D341Med (cell line): ENCODE data around the gene TNNI3.
"Not testable (repeated sequence)": the region's sequence is repeated elsewhere in the genome, so short reads cannot be mapped to it uniquely, and the experiment has no call there.

Experiments
- DNase-seq: peaks from one replicate; pipeline ENCODE4 v3.0.0; 2012; ENCODE audit warnings: low spot score

The TNNI3 gene

DNA sequence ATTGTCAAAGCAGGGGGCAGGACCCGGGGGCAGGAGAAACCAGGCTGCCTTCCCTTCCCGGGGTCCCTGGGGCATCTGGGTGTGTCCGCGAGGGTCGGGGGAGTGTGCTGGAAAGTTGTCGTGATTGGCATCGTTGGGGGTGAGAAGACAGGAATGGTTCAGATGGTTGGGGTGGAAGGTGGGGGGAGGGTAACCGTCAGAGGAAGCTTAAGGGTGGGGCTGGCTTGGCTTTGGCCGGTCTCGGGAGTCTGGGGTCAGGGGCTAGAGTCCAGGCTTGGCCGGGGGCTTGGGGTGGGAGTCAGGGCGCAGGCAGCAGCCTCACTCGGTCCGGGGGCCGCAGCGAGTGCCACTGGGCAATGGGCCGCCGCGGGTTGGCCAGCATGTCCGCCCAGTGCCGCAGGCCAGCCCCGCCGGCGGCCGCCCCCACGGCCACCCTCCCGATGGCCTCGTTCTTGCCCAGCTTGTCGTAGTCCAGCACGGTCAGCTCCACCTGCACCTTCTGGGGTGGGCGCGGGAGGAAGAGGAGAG, 15.7 kb upstream of the TNNI3 start:
- DNase-seq: no peak

DNA sequence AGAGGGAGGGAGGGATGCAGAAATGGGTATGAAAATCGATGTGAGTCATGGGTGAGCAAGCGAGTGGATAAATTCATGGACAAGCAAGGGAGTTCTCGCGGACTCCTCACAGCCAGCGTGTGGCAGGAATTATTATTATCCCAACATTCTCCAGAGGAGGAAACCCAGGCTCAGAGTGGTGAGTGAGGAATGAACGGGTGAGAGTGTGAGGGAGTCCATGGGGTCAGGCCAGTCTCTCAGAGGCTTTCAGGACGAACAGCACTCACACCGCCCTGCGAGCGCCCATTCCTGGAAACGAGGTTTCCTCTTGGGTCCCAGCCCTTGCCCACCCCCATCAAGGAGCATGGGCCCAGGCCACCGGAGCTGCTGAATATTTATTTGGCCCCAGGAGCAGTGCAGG, 15.2 kb upstream of the TNNI3 start:
- DNase-seq: no peak

DNA sequence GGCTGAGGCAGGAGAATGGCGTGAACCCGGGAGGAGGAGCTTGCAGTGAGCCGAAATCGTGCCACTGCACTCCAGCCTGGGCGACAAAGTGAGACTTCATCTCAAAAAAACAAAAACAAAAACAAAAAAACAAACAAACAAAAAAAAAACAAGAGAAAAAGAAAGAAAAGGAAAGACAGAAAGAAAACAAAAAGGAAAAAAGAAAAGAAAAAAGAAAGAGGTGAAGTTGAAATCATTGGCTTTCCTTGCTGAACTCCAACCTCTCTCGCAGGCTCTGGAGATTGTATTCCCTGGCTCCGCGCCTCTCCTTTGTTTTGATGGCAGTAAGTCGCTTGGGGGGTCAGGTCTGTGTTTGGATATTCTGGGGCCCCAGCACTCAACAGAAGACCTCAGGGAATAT, 14.8 kb upstream of the TNNI3 start:
- not testable (repeated sequence) for DNase-seq

DNA sequence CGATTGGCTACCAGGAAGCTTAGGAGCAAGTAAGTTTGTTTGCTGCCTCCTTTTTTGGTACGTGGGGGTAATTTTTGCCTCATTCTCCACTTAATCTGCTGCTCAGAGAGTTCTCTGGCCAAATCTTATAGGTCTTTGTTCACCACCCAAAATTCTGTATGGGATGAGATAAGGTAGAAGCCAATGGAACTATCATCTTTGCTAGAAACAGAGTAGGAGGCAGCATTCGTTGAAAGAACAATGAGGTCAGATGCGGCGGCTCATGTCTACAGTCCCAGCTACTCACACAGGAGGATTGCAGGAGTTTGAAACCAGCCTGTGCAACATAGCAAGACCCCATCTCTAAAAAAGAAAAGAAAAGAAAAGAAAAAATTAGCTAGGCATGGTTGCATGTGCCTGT, 13.9 kb upstream of the TNNI3 start:
- no peak for DNase-seq

DNA sequence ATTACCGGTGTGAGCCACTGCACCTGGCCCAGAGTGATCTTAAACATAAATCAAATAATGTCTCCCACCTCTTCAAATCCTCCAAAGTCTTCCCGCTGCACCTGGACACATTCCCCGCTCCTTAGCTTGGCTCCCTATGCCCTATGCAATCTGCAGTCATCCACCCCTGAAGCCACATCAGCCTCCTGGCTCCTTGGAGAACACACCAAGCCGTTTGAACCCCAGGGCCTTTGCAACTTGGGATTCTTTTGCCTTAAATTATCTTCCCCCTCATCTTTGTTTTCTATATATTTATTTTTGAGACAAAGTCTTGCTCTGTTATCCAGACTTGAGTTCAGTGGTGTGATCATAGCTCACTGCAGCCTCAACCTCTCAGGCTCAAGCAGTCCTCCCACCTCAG, 11.6 kb upstream of the TNNI3 start:
- DNase-seq: no peak

DNA sequence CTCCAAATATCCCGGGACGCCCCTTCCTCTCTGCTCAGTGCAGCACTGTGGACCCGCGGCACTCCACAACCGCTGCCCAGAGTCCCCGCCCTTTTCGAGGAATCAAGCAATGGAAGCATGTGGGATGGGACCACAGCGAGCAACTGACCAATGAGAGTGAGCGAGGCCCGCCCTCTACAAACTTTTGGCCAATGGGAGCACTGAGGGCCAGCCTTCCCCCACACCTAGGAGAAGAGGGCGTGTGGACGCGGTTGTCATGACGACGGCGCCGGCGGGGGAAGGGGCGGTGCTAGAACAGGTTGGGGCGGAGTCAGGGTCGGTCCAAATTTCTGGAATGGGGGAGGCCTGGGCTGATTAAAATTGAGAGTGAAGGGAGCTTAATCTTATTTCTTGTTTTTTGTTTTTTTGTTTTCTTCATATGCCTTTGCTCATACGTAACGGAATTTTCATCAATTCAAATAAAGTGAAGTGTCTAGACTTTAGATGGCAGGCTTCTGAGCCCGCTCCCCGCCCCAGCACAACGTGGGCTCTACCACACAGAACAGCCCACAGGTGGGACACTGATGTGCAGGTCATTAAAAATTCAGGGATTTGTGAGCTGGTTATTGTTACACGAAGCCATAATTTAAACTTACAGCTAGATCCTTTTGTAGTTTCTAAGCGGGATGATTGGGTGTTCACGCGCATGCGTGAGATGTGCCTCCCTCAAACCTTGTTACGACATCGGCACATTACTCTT, 9.2 kb upstream of the TNNI3 start, which contains the start of gene DNAAF3:
DNAAF3 (minus strand) TSS at position 84 of the 739 bp plus-strand sequence. CDS start 200 bp downstream, outside the sequence.
- peak; percentile 98 for DNase-seq

DNA sequence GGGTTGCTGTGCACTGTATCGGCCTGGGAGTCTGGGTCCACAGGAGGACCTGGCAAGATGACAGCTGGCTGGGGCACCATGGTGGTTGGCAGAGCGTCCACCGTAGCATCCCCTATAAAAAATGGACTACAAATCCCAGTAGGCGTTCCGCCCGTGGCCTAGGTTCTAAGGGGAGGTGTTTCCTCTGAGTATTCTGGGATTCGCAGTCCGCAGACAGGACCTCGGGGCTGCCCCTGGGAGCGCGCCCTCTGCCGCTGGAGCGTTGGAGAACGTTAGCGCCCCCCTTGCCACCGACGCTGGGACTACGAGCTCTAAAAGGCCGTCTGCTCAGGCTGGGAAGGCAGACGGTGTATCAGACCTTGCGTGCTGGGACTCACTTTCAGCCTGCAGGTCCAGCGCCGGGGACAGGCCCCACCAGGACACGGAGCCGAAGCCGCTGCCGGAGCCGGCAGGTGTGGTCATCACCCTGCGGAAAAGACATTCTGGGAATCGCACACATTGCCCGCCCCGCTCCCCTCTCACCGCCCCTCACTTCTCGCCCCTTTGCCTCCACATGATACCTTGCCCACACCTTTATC, 8.5 kb upstream of the TNNI3 start:
- DNase-seq: peak; percentile 83

DNA sequence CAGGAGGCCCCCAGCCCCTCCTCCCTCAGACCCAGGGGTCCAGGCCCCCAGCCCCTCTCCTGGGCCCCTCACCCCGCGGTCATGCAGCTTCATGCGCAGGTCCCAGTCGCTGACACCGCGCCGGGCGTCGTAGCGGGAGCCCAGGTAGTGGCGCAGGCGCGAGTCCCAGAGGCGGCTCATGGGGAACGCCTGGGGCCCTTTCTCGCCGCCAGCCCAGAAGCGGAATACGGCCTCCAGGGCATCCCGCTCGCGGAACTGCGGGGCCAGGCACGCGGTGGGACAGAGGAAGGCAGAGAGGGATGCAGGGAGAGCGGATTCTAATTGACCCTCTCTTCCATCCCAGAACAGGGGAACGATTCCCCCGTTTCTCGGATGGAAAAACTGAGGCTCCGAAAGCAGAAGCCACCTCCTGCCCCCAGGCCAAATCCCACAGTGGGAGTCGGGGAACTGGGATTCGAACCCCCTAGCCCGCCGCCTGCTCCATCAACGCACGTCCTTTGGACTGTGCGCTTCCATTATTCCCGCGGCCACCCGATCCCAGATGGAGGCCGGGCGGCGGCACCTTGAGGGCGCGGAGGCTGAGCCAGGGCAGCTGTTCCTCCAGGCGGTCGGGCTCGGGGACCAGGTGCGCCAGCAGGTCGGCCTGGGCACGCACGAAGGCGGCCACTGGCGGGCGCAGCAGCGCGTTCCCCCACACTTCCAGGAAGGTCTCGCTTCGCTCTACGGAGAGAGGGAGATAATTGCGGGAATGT, 4.2 kb upstream of the TNNI3 start:
- no peak for DNase-seq

DNA sequence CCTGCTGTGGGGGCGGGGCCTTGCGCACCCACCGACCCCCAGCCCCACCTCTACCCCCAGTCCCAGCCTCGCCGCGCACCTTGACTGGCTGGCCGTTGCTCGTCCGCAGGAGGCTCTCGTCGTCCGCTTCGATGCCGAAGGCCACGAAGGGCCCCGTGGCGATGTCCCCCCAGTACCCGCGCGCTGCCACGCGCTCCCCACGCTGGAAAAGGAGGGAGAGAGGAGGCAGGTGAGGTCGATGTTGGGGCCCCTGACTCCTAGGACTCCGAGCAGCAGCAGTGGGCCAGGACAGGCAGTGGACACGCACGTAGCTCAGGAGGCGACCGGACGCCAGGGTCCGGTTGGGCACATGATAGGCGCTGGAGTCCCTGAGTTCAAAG, 3.4 kb upstream of the TNNI3 start:
- no peak for DNase-seq

DNA sequence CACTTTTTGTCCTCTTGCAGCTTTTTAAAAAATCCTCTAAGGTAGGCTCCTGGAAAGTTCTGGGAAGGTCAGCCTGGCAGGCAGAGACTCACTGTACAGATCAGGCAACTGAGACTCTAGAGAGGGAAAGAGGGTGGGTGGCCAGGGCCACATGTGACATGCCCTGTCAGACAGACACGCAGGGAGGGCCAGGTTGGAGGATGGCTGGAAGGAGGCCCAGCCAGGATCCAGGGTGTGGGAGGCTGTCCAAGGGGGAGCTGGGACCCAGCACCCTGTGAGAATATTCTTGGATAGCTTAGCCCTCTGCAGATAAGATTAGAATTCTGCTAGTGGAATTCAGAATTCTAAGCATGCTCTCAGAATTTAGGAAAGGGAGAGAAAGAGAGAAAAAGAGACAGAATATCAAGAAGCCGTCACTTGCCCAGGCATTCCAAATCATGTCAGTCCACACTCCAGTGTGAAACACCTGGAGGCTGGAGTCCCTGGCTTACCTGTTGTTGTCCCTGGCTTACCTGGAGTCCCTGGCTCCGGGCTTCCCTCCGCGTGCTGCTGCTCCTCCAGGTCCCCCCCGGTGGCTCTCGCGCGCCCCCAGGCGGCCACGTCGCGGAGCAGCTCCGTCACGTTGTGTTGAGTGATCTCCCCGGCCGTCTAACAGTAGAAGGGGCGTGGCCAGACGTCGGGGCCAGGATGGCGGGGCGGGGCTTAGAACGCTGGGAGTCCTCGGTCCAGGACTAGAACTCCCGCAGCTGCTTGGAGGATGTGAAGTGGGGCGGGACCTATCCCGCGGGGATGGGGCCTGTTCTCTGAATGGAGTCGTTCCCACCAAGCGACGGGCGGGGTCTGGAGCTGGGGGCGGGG, 2.8 kb upstream of the TNNI3 start:
- peak; percentile 94 for DNase-seq

DNA sequence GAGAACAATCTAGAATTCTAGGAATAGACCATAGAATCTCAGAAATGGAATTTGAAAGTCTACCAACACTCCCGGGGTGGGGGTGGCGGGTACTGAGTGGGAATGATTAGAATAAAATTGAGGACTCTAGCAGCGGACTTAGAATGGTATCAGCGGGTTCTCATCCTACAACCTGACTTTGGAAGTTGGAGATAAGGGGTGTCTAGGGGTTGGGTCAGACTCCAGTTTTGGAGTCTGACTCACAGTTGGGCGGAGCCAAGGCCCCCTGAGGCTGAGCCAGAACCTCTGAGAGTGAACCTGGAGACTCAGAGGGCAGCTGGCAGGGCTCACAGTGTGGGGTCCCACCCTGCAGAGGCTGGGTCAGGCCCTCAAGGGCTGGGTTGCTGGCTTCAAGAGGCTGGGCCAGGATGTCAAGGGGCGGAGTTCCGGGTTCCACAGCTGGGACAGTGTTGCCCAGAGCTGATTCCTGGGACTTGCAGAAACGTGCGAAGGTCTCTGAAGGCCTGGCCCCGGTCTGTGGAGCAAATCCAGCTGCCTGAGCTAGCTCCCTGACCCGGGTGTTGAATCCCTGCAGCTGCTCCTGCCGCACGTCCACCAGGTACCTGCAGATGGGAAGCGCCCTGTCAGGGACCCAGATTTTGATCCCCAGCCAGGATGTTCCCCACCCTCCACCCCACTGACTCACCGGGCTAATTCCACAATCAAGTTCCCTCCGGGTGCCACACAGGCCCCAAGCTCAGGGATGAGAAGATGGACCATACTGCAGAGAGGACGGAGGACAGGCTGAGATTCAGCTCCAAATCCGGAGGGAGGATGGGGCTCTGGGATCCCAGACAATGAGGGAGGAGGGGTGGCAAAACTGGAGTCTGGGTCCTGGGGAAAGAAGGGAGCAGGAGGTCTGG, 1.6 kb upstream of the TNNI3 start:
- DNase-seq: no peak

DNA sequence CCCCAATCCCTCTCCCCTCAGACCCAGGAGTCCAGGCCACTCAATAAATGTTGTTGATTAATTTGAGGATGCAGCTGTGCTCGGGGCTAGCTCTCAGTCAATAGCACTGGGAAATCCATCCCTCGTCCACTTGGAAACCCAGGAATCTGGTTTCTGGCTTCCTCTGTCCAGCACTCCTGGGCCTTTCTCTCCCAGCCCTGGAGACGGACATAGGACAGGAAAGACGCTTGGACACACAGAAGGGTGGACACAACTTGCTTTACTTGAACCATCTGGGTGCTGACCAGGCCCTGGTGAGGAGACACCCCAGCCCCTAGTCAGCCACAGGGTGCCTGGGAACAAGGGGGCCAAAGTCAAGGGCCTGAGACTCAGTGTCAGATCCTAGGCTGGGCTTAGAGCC, 891 bp upstream of the TNNI3 start:
- no peak for DNase-seq

DNA sequence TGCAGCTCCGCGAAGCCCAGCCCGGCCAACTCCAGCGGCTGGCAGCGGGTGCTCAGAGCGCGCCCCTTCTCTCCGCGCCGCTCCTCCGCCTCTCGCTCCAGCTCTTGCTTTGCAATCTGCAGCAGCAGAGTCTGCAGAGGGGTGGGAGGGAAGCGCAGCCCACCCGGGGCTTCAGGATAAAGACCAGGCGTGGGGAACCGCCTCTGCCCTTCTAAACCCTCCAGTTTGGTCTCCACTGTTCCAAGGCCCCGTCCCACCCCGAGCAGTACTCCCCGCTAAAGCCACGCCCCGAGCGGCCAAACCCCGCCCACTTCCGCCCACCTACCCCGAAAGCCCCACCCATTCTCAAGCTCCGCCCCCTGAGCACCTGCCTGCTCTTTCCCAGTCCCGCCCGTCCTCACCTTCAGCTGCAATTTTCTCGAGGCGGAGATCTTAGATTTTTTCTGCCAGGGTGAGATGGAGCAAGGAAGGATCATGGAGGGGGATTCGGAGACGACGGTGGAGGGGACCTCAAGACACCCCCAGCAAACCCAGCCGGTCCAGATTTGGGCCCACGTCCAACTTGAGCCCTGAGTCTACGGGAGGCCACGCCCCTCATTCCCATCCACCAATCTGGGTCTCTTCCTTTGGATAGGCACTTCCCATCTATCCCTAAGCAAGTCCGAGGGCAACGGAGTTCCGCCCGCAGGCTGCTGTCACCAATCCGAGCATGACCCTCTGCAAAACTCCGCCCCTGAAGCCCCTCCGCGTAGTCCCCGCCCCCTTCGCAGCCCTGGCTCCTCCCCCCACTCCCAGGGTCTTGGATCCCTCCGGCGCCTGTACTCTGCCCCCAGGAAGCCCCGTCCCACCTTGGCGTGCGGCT, 1.1 kb downstream of the TNNI3 start:
- peak; percentile 91 for DNase-seq

DNA sequence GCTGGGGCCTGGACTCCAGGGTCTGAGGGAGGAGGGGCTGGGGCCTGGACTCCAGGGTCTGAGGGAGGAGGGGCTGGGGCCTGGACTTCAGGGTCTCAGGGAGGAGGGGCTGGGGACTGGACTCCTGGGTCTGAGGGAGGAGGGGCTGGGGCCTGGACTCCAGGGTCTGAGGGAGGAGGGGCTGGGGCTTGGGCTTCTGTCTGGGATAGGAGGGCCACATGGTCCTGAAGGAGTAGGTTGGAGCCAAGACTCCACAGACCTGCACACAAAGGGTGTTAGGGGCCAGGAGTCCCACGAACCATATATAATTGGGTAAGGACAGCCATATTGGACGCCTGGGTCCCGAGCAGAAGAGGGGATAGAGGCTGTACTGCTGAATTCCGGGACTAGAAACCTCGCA, 1.7 kb downstream of the TNNI3 start:
- not testable (repeated sequence) for DNase-seq

DNA sequence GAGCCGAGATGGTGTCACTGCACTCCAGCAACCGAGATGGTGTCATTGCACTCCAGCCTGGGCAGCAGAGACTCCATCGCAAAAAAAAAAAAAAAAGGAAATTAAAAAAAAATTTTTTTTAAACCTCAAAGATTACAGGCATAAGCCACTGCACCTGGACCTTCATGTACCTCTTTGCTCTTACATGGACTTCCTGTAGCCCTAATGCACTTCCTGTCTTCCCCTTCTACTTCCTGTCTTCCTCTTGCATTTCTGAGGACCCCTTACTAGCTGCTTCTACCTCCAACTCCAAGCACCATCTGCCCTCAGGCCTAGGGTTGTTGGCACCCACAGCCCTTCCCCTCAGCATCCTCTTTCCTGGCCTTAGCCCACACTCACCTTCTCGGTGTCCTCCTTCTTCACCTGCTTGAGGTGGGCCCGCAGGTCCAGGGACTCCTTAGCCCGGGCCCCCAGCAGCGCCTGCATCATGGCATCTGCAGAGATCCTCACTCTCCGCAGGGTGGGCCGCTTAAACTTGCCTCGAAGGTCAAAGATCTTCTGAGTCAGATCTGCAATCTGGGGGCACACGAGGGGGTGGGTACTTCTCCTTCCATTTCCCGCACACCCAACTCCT, 3.8 kb downstream of the TNNI3 start:
- no peak for DNase-seq

DNA sequence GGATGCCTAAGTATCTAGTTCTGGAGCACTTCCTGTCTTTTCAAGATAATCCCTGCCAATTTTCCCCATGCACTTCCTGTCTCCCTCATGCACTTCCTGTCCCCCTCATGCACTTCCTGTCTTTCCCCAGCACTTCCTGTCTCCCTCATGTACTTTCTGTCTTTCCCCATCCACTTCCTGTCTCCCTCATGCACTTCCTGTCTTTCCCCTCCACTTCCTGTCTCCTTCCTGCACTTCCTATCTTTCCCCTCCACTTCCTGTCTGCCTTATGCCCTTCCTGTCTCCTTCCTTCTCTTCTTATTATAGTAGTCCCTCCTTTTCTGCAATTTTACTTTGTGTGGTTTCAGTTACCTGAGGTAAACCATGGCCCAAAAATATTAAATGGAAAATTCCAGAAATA, 5.5 kb downstream of the TNNI3 start:
- DNase-seq: no peak

DNA sequence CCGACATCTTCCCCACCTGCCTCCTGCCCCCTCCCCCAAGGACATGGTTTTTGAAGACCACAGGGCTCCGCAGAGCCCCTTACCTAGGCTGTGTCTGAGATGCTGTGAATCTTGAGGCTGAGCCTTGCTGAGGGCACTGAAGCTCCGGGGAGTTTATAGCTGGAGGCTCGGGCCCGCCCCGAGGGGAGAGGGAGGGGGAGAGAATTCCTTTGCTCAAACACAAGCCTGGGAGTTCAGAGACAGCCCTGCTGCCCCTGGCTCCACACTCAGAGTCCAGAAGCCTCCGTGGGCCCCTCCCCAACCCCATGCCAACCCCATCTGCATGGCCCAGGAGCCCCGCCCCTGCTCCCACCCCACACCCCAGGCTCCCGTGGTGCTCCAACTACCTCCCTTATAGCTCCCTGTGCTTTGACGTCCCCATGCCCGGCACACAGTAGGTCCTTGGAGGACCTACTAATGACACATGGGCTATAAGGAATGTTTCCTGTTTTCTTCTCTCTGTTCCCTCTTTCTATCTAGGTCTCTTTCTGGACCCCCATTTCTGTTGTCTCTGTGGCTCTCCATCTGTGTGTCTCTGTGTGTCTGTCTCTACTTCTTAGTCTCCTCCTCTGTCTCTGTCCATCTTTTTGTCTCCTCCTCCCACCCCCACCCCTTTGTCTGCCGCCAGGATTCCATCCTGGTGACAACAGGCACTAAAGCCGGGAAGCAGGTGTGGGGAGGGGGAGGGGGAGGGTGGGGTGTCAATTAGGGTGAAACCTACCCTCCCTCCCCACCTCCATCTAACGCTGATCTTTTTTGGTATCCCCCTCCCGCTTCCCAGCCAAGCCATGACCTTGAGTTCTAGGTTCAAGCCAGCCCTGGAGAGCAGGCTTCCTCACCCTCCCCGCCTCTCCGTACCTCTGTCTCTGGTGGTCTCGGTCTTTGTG, 8.2 kb downstream of the TNNI3 start, which contains the start of gene TNNT1:
TNNT1 (minus strand) TSS at position 129 of the 926 bp plus-strand sequence. CDS start 2,049 bp downstream, outside the sequence.
- no peak for DNase-seq

DNA sequence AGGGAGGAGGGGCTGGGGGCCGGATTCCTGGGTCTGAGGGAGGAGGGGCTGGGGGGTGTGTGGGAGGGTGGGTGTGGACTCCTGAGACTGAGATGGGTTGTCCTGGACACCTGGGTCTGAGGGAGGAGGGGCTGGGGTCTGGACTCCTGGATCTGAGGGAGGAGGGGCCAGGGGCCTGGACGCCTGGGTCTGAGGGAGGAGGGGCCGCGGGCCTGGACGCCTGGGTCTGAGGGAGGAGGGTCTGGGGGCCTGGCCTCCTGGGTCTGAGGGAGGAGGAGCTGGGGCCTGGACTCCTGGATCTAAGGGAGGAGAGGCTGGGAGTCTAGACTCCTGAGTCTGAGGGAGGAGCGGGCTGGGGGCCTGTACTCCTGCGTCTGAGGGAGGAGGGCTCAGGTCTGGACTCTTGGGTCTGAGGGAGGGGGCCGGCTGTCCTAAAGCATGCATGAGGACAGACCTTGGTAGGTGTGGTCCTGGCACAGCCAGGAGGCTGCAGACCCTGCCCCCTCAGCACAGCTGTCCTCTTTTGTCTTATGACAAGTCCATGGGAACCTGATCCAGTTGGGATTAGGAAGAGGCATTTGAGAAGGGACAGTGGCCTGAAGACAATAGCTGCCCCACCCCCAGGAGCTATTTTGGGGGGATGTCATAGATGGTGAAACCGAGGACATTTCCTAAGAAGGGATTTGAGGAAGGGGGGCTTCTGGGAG, 9.8 kb downstream of the TNNI3 start:
- no peak for DNase-seq
